K562 (cell line): ENCODE data around the gene NIPSNAP3A. TPM values are rescaled to one million over a fixed set of nuclear protein-coding genes. Genes with fewer than 3 reads are reported as not detected.

Source experiments
- ATF1 ChIP-seq, 2 experiments: fragments of 450-650 bp in 1 of 2; IDR thresholded peaks; 2 replicates each; pipeline ENCODE4 v1.6.1; 2016; ENCODE audit warnings: missing compliant biosample characterization in 1 of 2, missing genetic modification characterization in 1 of 2
- ATF7 ChIP-seq: fragments of 450-650 bp; IDR thresholded peaks from 2 replicates; pipeline ENCODE4 v1.7.1; 2014; ENCODE audit warnings: mild to moderate bottlenecking, moderate library complexity
- BACH1 ChIP-seq: fragments of 200-800 bp; sonication (Bioruptor generic); IDR thresholded peaks from 2 replicates; pipeline ENCODE4 v1.6.1; 2016; ENCODE audit warnings: missing genetic modification characterization, missing compliant biosample characterization
- CBFA2T2 ChIP-seq: fragments of 450-650 bp; conservative IDR thresholded peaks from 2 replicates; pipeline ENCODE4 v1.6.1; 2017; ENCODE audit warnings: mild to moderate bottlenecking
- CBFA2T3 ChIP-seq: fragments of 450-650 bp; IDR thresholded peaks from 2 replicates; pipeline ENCODE4 v1.6.1; 2017
- ELK1 ChIP-seq: sonication (generic); formaldehyde crosslinking; IDR thresholded peaks from 2 replicates; pipeline ENCODE4 v1.8.1; 2022; ENCODE audit warnings: missing genetic modification reagents
- EP300 ChIP-seq: IDR thresholded peaks from 2 replicates; pipeline ENCODE4 v1.6.1; 2012; ENCODE audit warnings: low read length, improper control_type of control experiment
- JUND ChIP-seq, 2 experiments: IDR thresholded peaks; 2 replicates in 1 of 2; 3 replicates in 1 of 2; pipeline ENCODE4 v1.6.1; 2011; ENCODE audit warnings: borderline replicate concordance in 2 of 2, low read depth in 2 of 2, low read length in 2 of 2, improper control_type of control experiment in 1 of 2, missing biosample characterization in 1 of 2, missing genetic modification characterization in 1 of 2, missing genetic modification reagents in 1 of 2
- MEF2A ChIP-seq: IDR thresholded peaks from 2 replicates; pipeline ENCODE4 v1.6.1; 2011; ENCODE audit warnings: low read depth, mild to moderate bottlenecking, low read length, moderate library complexity; ENCODE audit not compliant: control insufficient read depth
- MYC ChIP-seq, 2 experiments: fragments of 250-450 bp in 1 of 2; sonication (Bioruptor Pico) in 1 of 2; IDR thresholded peaks; 2 replicates each; pipeline versions ENCODE4 v1.5.1 to v1.6.1; 2012 to 2021; ENCODE audit warnings: low read depth in 2 of 2, borderline replicate concordance in 1 of 2, improper control_type of control experiment in 1 of 2, low read length in 1 of 2, mild to moderate bottlenecking in 1 of 2, moderate library complexity in 1 of 2
- NFE2L1 ChIP-seq: fragments of 450-650 bp; IDR thresholded peaks from 2 replicates; pipeline ENCODE4 v1.6.1; 2016; ENCODE audit warnings: missing genetic modification characterization, low read depth, mild to moderate bottlenecking, missing compliant biosample characterization, moderate library complexity, borderline replicate concordance
- NFIX ChIP-seq: fragments of 250-450 bp; sonication (Bioruptor Pico); IDR thresholded peaks from 2 replicates; pipeline ENCODE4 v1.4.0; 2020; ENCODE audit warnings: low read depth, mild to moderate bottlenecking, moderate library complexity
- NR4A1 ChIP-seq, 2 experiments: fragments of 250-450 bp in 1 of 2; fragments of 450-650 bp in 1 of 2; sonication (Bioruptor Pico) in 1 of 2; IDR thresholded peaks; 2 replicates each; pipeline versions ENCODE4 v1.4.0 to v1.6.1; 2016 to 2020; ENCODE audit warnings: mild to moderate bottlenecking in 2 of 2, missing compliant biosample characterization in 1 of 2, missing genetic modification characterization in 1 of 2, moderate library complexity in 1 of 2
- SMAD4 ChIP-seq: fragments of 250-450 bp; sonication (Bioruptor Pico); conservative IDR thresholded peaks from 2 replicates; pipeline ENCODE4 v1.8.0; 2021; ENCODE audit warnings: inconsistent platforms, mild to moderate bottlenecking, moderate library complexity
- SMARCA4 ChIP-seq: fragments of 450-650 bp; IDR thresholded peaks from 2 replicates; pipeline ENCODE4 v1.6.1; 2016
- SPI1 ChIP-seq: IDR thresholded peaks from 2 replicates; pipeline ENCODE4 v1.6.1; 2011; ENCODE audit warnings: low read depth, low read length, control low read depth, borderline replicate concordance
- STAT5A ChIP-seq: IDR thresholded peaks from 2 replicates; pipeline ENCODE4 v1.6.1; 2012; ENCODE audit warnings: low read length, inconsistent platforms, borderline replicate concordance
- TCF3 ChIP-seq: sonication (generic); formaldehyde crosslinking; IDR thresholded peaks from 2 replicates; pipeline ENCODE4 v1.4.0; 2020; ENCODE audit warnings: mild to moderate bottlenecking, missing genetic modification reagents
- THRB ChIP-seq: fragments of 450-650 bp; formaldehyde crosslinking; conservative IDR thresholded peaks from 2 replicates; pipeline ENCODE4 v1.4.0; 2022; ENCODE audit warnings: mild to moderate bottlenecking, missing genetic modification characterization
- XRCC3 ChIP-seq: fragments of 450-650 bp; IDR thresholded peaks from 2 replicates; pipeline ENCODE4 v1.6.1; 2017; ENCODE audit warnings: mild to moderate bottlenecking, moderate library complexity
- ZC3H4 ChIP-seq: sonication (generic); formaldehyde crosslinking; IDR thresholded peaks from 2 replicates; pipeline ENCODE4 v1.9.0; 2021; ENCODE audit warnings: missing genetic modification reagents, borderline replicate concordance
- ZNF175 ChIP-seq: fragments of 200-800 bp; sonication (Bioruptor generic); IDR thresholded peaks from 2 replicates; pipeline ENCODE4 v1.6.1; 2016; ENCODE audit warnings: low read depth, mild to moderate bottlenecking, missing genetic modification characterization, missing compliant biosample characterization
- ZNF24 ChIP-seq: fragments of 450-650 bp; IDR thresholded peaks from 2 replicates; pipeline ENCODE4 v1.6.1; 2016
- ZNF395 ChIP-seq: fragments of 200-800 bp; sonication (Bioruptor generic); IDR thresholded peaks from 2 replicates; pipeline ENCODE4 v1.6.1; 2017; ENCODE audit warnings: missing genetic modification characterization, missing compliant biosample characterization
- polyA plus RNA-seq, 8 experiments: library from polyadenylated mRNA; depleted of rRNA in 4 of 8; stranded (reverse) in 5 of 8; unstranded in 3 of 8; fragments of >200 nt; fragmentation: Nextera tagmentation in 2 of 8; fragmentation: Illumina TruSeq in 1 of 8; extraction: Ambion mirVana in 2 of 8; extraction: Trizol in 1 of 8; gene quantifications; 2 replicates each; pipeline versions ENCODE4 v1.2.1 to v1.2.3, GENCODE V29; 2011 to 2014; ENCODE audit warnings: inconsistent platforms in 1 of 8, missing spikeins in 1 of 8
- total RNA-seq, 7 experiments: library from RNA; depleted of rRNA in 6 of 7; stranded (reverse); fragments of >200 nt in 6 of 7; fragmentation: Illumina TruSeq in 2 of 7; extraction: Trizol in 2 of 7; gene quantifications; 2 replicates each; pipeline versions ENCODE4 v1.2.1 to v1.2.3, GENCODE V29; 2011 to 2021; ENCODE audit warnings: low replicate concordance in 1 of 7

Gene NIPSNAP3A
- total and polyA plus RNA-seq, 9 of the 15 experiments (the other 6 are each of a cell fraction or from before 2014, with no cell fraction given): 25.3 to 132 (median 40.5) TPM

DNA sequence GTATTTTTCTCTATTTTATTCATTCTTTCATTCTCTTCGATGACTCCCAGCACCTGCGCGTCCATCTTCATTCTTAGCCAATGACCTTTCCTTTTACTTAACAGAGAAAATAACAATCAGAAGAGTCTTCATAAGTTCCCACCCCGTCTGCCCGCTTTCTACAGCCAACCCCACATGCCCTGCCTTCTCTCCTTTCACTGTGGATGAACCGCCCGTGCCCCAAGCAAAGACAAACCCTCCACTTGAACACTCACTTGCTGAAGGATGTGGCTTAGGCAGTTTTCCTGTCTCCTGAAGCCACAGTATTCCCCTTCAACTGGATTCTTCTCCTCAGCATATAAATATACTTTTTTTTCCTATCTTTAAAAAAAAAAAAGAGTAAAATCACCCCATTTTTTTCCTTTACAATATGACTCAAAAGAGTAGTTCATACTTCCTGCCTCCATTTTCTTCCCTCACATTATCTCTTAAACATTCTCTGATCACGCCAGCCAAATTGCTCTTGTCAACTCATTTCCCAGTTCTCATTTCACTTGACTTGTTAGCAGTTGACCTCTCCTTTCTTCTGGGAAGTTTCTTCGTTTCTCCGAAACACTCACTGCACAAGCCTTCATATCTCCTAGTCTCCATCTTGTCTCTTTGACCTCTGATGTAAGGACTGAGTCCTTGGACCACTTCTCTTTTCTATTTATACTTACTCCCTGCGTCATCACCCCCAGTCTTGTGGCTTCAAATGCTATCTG, 27.5 kb downstream of the NIPSNAP3A start (continued):
- TF ChIP-seq ELK1 (CRISPR knock-in tag) (no peak), ZC3H4 (no peak), MYC (IDR thresholded peaks at IDR 0.05; ENCODE audit: low read depth, low read length) (peak; percentile 65; the same call in 1 of the 2 replicates), MYC (CRISPR knock-in tag; IDR thresholded peaks at IDR 0.05; ENCODE audit: borderline replicate concordance, low read depth) (no peak), CBFA2T3 (peak; percentile 84), SMARCA4 (peak; percentile 93), NFE2L1 (peak; percentile 8; the same call in 1 of the 2 replicates), ZNF175 (peak; percentile 95), NR4A1 (CRISPR knock-in tag; IDR thresholded peaks at IDR 0.05) (no peak), NR4A1 (tag; IDR thresholded peaks at IDR 0.05) (peak; percentile 24; the same call in 1 of the 2 replicates), SPI1 (peak; percentile 98), ZNF24 (peak; percentile 32; the same call in 1 of the 2 replicates), BACH1 (tag) (peak; percentile 42; the same call in 1 of the 2 replicates), SMAD4 (CRISPR knock-in tag) (peak; percentile 98), TCF3 (CRISPR knock-in tag) (peak; percentile 81), ATF7 (peak; percentile 91), MEF2A (peak; percentile 97), ZNF395 (CRISPR knock-in tag) (peak; percentile 83), STAT5A (peak; percentile 89), NFIX (CRISPR knock-in tag) (no peak), CBFA2T2 (peak; percentile 64; the same call in 1 of the 2 replicates), EP300 (peak; percentile 88), THRB (CRISPR knock-in tag) (0 out of 2 replicates have a peak, but pooled peaks have one; percentile 41), JUND (IDR thresholded peaks at IDR 0.05; ENCODE audit: borderline replicate concordance, low read depth, low read length) (peak; percentile 86), JUND (tag; IDR thresholded peaks at IDR 0.05; ENCODE audit: borderline replicate concordance, low read depth, low read length) (peak; percentile 89; the same call in 2 of the 3 replicates), ATF1 (CRISPR knock-in tag; IDR thresholded peaks at IDR 0.05) (no peak), ATF1 (tag; IDR thresholded peaks at IDR 0.05) (peak; percentile 92), XRCC3 (no peak)
